Skeletal muscle cell (primary cell): ENCODE measurements around the gene OR2G2.

Source experiments
- DNase-seq: peaks from one replicate; pipeline ENCODE4 v3.0.0-alpha.2; 2010; ENCODE audit warnings: low read depth
- H3K4me3 ChIP-seq: 2 replicates; pipeline ENCODE4 v1.5.1; 2011; ENCODE audit warnings: low read depth, mild to moderate bottlenecking, control low read depth, low read length, moderate library complexity

Gene OR2G2, protein sequence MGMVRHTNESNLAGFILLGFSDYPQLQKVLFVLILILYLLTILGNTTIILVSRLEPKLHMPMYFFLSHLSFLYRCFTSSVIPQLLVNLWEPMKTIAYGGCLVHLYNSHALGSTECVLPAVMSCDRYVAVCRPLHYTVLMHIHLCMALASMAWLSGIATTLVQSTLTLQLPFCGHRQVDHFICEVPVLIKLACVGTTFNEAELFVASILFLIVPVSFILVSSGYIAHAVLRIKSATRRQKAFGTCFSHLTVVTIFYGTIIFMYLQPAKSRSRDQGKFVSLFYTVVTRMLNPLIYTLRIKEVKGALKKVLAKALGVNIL

DNA sequence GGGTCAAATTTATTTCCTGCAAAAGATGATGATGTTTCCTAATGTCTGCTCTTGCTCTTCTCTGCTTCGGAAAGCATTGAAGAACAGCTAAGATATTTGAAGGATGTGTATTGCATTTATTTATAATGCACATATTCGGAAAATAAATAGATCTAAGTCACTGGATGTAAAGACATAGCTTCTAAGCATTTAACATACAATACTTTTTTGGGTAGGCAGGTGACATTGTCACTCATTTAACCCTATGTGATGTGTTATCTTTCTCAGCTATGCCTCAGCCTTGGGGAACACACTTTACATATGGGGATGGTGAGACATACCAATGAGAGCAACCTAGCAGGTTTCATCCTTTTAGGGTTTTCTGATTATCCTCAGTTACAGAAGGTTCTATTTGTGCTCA, at the start of gene OR2G2:
OR2G2 (plus strand) TSS at position 301 of the 400 bp plus-strand sequence; CDS start at position 301, 0 bp downstream.
- H3K4me3 ChIP-seq: no peak within 1 kb of the TSS
- DNase-seq: no peak

DNA sequence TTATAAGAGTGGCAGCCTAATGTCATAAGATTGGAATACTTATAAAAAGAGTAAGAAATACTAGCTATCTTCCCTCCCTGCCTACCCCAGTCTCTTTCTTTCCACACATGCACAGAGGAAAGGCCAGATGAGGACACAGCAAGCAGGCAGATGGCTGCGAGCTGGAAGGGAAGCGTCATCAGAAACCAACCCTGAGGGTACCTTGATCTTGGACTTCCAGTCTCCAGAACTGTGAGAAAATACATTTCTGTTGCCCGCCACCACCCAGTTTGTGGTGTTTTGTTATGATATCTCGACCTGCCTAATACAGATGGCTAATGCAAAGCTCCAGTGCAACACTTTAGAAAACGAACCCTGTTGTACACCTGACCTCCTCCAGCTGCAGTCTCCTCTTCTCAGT, 49.6 kb upstream of the OR2G2 start:
- no peak for DNase-seq
- H3K4me3 ChIP-seq: no peak overlapping the region

DNA sequence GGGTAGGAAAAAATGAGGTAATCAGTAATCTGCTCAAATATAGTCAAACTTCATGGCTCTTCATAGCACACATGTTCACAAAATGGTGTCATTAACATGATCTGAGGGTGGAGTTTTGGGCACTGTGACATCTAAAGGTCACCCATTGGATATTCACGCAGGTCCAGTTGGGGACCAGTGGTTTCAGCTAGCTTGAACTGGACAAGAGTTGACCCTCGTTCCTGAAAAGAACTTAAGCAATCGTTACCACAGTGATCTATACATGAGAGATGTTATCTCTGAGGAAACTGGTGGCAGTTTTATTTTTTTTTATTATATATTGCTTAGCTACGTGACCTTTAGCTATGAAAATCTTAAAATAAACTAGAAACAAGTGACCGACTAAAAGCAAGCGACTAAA, 48.9 kb upstream of the OR2G2 start:
- no peak overlapping the region for H3K4me3 ChIP-seq
- no peak for DNase-seq

DNA sequence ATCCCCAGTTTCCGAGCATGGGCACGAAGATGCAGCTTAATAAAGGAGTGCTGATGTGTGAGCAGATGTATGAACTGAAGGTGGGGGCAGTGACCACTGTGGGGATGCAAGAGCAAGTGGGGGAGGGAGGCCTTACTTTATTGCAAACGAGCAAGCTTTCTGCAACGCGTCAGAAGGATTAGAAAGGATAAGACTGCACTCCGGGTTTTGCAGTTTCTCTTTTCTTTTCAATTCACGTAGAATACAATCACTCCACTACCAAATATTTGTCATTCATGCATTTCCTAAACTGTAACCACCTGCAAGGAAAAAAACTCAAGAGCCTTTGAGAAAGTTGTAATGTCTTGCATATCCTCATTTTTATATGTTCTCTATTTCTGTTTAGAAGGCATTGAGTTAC, 47.6 kb upstream of the OR2G2 start:
- H3K4me3 ChIP-seq: no peak overlapping the region
- no peak for DNase-seq

DNA sequence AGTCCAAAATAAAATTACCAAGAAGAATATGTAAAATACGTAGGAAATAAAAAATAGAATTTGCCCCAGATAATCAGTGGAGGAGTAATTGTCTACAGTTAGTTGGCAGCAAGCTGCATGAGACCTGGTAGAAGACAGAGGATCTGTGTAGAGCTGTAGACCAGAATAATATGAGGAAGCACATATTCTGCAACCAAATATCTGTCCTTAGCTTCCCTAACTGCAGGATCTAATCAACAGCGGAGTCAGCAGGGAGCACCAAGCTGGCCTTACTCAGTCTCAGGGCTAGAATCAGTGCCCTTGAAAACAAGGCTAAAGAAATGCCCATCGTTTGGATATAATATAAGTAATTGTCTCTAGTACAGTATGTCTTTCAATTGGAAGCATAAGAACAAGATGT, 45.3 kb upstream of the OR2G2 start:
- H3K4me3 ChIP-seq: no peak overlapping the region
- DNase-seq: no peak

DNA sequence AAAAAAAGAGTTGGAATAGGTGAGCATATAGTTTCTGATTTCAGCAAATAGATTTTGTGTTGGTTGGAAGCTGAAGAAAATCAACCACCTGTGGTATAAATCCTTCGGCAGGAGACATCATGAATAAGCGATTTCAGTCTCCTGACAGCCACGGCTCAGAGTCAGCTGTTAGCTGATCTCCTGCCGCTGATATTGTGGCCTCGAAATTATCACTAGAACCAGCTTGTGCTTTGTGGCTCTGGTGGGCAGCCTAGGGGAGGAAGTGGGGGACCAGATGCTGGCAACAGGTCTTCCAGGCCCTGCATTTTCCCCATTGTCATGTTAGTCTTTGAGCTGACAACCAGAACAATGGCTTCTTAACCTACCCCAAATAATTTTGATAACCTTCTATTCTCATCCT, 40.1 kb upstream of the OR2G2 start:
- DNase-seq: no peak
- H3K4me3 ChIP-seq: no peak overlapping the region

DNA sequence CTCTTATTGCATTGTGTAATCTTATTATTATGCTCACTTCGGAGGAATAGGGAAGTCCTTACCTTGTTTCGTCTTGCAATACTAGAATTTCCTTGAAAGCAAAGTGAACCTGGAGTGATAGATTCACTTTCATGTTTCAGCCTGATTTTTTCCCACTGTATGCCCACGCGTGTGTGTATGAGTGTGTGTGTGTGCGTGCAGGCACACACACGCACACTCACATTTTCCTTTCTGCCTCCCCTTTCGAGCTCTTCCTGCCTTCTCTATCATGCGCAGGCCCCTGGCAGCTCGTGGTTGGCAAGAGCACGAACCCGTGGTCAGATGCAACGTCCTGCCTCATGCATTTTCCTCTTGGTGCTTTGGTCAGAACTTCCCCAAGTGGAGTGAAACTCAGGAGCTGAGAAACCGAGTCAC, 39.4 kb upstream of the OR2G2 start, which contains the start of gene GCSAML:
GCSAML (plus strand) TSS at position 366 of the 414 bp plus-strand sequence. CDS start 58 bp downstream, outside the sequence.
- H3K4me3 ChIP-seq: no peak within 1 kb of the TSS
- DNase-seq: no peak

DNA sequence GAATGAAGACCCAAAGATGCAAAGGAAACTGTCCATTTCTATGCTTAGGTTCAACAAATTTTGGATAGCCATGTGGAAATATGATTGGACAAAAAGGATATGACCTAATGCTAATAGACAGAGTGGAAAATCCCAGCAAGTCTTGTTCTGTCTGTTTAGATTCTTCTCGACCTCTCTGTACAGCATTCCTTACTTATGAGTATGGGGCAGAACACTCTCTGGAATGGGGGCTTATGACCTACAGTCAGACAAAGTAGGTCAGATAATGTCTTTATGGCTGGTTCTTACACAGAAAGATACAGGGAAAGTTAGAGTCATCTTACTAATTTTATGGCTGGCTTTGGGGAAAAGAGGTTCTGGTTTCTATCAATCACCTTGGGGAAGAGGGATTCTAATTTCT, 36.4 kb upstream of the OR2G2 start:
- peak; percentile 11 for DNase-seq

DNA sequence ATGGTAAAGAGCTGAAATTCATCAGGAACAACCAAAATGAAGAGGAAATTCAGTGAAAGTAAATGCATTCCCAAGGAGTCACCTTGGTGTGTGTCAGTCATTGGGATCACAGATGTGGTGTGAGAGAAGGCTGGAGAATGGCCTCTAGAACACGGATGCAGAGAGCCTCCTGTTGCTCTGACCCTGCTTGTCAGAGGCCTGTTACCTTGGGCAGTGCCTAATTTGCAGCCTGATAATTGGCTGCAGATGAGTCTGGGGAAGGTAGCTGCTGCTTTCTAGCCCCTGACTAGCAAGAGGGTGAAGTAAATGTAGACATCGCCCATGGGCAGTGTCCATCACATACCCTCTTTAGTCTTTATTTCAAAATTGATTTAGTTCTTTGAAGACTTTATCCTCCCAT, 35.9 kb upstream of the OR2G2 start:
- no peak overlapping the region for H3K4me3 ChIP-seq
- DNase-seq: no peak

More for the DNA sequence above, 36.4 kb upstream of the OR2G2 start:
- no peak overlapping the region for H3K4me3 ChIP-seq

DNA sequence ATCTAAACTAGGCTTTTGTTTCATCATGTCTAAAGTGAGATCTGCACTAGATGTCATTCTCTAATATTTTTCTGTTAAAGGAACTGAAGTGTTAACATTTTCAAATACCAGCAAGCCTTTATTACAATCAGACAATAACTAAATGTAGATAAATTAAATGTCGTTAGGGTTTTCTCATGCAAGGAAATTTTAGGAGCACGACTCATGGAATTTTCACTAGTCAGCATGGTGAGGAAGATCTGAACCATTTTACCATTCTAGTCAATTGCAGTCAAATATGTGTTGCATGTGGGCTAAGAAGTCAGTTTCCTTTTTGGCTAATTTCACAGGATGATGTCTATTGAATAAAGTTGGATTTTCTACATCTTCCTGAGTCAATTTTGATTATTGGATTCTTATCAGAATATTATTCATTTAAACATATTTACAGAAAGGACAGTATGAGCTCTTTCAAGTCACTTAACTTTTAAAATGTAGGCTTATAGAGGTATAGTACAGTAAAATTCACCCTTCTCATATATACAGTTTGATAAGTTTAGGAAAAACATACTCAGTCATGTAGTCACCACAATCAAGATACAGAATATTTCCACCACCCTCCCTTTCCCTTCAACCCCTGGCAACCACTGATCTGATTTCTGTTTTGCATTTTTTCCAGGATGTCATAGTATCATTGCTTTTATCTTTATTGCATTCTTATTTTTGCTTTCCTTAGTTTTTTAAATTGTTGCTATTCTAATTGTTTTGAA, 30.1 kb upstream of the OR2G2 start:
- H3K4me3 ChIP-seq: no peak overlapping the region
- no peak for DNase-seq

DNA sequence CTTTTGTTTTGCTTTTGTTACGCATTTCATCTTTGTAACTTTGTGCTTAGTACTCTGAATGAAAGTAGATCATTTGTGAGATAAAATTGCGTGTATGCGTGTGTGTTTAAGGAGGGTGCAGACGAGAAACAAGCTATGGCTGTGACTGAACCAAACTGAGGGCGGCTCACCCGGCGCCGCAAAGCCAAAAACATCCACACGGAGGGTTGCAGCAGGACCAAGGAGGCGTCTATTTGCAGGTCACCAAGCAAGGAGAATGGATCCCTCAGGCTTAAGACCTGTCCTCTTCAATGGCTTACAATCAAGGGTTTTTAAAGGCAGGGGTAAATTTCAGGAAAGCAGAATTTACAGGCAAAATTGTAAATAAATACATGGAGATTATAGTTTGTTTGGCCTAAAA, 26.4 kb upstream of the OR2G2 start:
- no peak overlapping the region for H3K4me3 ChIP-seq
- DNase-seq: no peak

DNA sequence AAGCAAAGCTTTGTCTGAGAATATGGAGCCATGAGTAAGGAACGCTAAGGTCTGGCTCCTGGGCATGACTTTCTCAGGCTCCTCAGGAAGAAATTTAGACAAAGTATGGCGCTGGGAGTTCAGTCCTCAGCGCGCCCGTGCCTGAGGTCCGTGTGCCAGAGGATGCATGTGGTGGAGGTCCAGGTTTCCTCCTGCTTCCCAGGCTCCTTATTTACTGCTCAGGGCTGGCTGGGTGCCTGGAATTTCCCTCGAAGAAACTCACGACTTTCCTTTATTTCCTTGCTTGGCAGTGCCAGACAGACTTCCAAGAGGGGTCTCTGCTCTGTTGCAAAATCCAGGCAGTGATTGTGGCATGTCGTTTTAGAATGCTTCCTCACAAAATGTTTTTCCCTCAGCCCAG, 26.0 kb upstream of the OR2G2 start:
- no peak for DNase-seq

DNA sequence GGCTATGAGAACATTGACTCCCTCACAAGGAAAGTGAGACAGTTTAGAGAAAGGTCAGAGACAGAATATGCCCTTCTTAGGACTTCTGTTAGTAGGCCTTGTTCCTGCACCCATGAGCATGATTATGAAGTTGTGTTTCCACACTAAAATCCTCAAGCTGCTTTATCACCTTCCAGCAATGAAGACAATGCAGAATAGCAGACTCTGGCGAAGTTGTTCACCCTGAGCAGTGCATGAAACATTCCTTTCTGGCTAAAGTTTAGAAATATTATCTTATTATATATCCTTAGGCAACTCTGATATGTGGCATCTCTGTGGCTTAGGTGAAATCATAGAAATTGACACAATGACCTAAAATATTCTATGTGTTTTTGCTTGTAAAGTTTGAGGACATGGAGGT, 13.9 kb upstream of the OR2G2 start:
- no peak overlapping the region for H3K4me3 ChIP-seq
- DNase-seq: no peak

More for the DNA sequence above, 26.0 kb upstream of the OR2G2 start:
- H3K4me3 ChIP-seq: no peak overlapping the region

DNA sequence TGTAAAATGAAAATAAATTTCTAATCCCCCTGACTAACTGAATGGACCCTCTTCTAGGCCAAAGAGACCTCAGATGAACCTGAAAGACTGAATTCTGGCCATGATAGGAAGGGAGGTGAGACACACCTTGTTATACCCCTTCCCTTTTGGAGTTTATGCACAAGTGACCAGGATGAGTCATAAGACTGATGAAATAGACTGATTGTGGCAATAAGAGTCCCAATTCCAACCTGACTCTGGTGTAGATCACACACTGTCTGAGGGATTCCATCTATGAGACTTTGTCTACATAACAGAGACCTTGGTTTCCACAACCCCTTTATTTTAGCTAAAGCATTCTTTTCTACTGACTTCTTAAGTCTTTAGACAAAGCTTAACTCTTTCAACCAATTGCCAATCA, 13.5 kb upstream of the OR2G2 start:
- H3K4me3 ChIP-seq: no peak overlapping the region
- DNase-seq: no peak

DNA sequence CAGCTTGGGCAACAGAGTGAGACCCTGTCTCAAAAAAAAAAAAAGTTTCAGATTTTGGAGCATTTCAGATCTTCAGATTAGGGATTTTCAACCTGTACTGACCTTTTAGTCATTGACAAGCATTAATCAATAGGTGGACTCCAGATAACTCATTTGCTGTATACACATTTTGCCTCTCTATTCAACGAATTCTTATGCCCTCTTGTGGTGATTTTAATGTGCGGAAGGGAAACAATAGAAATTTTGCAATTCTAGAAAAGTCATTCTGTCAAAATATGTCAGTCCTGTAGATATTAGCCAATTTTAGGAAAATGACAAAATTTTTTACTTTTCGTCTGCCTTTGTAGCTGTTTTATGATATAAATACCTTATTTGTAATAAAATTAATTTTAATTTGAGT, 11.6 kb upstream of the OR2G2 start:
- no peak for DNase-seq
- no peak overlapping the region for H3K4me3 ChIP-seq

DNA sequence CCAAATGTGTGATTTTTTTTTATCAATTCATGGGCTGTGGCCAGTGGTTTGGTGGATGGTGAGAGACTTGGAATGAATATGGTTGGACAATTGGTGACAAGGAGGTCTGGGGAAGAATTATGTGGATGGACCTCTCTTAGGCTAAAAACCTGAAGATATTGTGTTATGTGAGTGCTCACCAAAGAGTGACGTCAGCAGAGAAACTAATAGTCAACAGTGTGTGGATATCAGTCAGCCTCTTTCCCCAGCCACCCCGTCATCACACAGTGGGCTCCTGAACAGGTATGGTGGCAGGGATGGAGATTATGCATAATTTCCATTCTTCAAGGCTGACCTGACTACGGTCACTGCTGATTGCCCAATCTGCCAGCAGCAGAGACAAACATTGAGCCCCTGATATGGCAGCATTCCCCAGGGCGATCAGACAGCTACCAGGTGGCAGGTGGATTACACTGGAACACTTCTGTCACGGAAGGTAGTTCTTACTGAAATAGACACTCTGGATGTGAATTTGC, 9.2 kb upstream of the OR2G2 start:
- no peak for DNase-seq
- no peak overlapping the region for H3K4me3 ChIP-seq

DNA sequence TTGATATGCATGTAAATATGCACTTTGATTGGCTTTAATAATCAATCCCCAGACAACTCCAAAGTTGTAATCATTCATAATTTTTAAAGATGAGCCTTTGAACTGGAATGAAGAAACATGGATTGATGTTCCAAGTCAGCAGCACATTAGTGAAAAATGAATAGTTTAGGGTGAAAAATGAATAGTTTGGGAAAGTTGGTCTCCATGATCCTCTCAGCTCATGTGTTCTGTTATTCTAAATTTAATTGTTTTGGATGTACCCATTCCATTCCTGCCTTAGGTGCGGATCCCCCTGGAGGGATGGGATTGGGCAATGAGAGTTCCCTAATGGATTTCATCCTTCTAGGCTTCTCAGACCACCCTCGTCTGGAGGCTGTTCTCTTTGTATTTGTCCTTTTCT, 17.1 kb downstream of the OR2G2 start, which contains the start of gene OR2G3:
OR2G3 (plus strand) TSS at position 301 of the 400 bp plus-strand sequence; CDS start at position 301, 0 bp downstream.
- no peak within 1 kb of the TSS for H3K4me3 ChIP-seq
- no peak for DNase-seq

DNA sequence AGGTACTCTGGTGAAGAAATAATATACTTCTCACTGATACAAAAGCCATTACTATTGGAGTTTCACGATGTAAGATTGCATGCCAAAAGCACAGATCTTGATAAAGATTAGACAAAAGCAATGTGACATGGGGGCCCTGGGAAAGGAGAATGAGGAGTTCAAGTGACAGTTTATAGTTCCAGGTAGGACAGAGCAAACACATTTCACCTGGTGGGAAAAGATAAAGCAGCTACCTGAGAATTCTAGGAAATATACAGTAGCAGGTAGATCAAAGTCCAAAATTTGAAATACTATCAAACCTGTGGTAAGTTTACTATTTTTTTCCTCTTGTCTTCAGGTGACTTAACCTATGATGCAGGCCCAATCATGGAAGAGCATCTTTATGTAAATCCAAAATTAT, 25.2 kb downstream of the OR2G2 start:
- DNase-seq: no peak

DNA sequence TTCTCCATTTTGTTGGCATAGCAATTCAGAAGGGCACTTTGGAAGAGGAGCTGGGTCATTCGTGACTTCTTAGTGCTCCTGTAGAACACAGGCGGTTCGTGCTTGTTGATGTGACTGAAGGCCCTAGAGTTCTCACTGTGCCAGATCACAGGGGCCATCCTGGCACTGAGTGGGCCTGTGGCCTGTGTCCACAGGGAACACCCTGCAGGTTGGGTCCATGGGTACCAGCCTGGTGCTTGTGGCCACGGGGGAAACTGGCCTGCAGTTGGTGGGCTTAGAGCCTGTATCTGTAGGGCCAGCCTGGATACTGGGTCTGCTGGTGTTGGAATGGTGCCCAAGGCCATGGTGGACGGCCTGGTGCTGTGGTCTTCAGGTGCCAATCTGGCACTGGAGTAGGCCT, 26.5 kb downstream of the OR2G2 start:
- no peak for DNase-seq
- no peak overlapping the region for H3K4me3 ChIP-seq

More for the DNA sequence above, 25.2 kb downstream of the OR2G2 start:
- no peak overlapping the region for H3K4me3 ChIP-seq

DNA sequence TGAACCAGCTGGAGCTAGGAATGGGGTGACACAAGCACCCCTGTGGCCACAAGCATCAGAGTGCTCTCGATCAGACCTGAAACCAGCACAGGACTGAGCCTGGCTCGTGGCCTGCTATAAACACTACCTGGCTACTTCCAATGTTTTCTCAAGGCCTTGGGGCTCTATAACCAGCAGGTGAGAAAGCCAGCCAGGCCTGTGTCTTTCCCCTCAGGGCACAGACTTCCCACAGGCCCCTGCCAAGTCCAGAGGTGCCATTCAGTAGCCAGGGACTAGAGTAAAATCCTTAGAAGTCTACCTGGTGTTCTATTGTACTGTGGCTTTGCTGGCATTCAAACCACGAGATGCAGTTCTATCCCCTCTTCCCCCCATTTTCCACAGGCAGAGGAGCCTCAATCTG, 39.8 kb downstream of the OR2G2 start:
- DNase-seq: no peak
- no peak overlapping the region for H3K4me3 ChIP-seq

DNA sequence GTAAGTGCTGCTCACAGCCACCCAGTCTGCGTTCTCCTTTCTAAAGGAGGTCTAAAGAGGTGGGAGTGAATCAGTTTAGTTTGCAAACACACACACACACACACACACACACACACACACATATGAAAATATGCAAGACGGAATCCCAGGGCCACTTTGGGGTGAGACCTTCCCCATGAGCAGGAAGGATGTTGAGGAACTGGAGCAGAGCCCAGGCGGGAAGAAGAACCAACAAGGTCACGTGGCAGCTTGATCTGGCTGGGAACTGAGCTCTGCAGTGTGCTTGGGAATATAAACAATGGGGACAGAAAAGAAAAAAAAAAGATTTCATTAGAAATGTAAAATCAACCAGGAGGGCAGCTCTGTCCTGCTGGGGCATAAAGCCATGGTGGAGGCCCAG, 49.9 kb downstream of the OR2G2 start:
- H3K4me3 ChIP-seq: no peak overlapping the region
- no peak for DNase-seq
